GM23338 (cell line): Measurements from ENCODE around the gene ADAMTS14. TPM values are rescaled to one million over a fixed set of nuclear protein-coding genes. Genes with fewer than 3 reads are reported as not detected.

ENCODE experiments used
- ATAC-seq: fragments of 200-7000 bp; cut with Tn5 transposase; 3 replicates; pipeline ENCODE4 v1.9.1; 2020
- DNase-seq: peaks from one replicate; pipeline ENCODE4 v3.0.0-alpha.2; 2015; ENCODE audit warnings: low spot score
- H2AFZ ChIP-seq: fragments of 200-600 bp; sonication (generic); 2 replicates; pipeline ENCODE4 v1.8.0; 2016; ENCODE audit warnings: antibody characterized with exemption, mild to moderate bottlenecking, moderate library complexity
- H3F3A ChIP-seq: fragments of 200-600 bp; sonication (generic); replicated peaks from 2 replicates; pipeline ENCODE4 v1.8.0; 2017; ENCODE audit warnings: antibody characterized with exemption, mixed run types, low read depth
- H3K27ac ChIP-seq: fragments of 200-600 bp; sonication (generic); 2 replicates; pipeline ENCODE4 v1.6.1; 2016; ENCODE audit warnings: low read depth
- H3K27me3 ChIP-seq: fragments of 200-600 bp; sonication (generic); 2 replicates; pipeline ENCODE4 v1.8.0; 2016; ENCODE audit warnings: mild to moderate bottlenecking, mixed run types, moderate library complexity; ENCODE audit not compliant: insufficient read depth
- H3K36me3 ChIP-seq: fragments of 200-600 bp; sonication (generic); 2 replicates; pipeline ENCODE4 v1.8.0; 2016; ENCODE audit warnings: mild to moderate bottlenecking; ENCODE audit not compliant: insufficient read depth
- H3K4me1 ChIP-seq: fragments of 200-600 bp; sonication (generic); 2 replicates; pipeline ENCODE4 v1.8.0; 2016; ENCODE audit warnings: mild to moderate bottlenecking, moderate library complexity; ENCODE audit not compliant: insufficient read depth
- H3K4me2 ChIP-seq: fragments of 200-600 bp; sonication (generic); 2 replicates; pipeline ENCODE4 v1.7.1; 2017; ENCODE audit warnings: mixed run types
- H3K4me3 ChIP-seq: fragments of 200-600 bp; sonication (generic); 2 replicates; pipeline ENCODE4 v1.6.1; 2016; ENCODE audit warnings: mixed run types
- H3K79me2 ChIP-seq: fragments of 200-600 bp; sonication (generic); replicated peaks from 2 replicates; pipeline ENCODE4 v1.8.0; 2017; ENCODE audit warnings: mild to moderate bottlenecking; ENCODE audit not compliant: insufficient read depth
- H3K9me2 ChIP-seq: fragments of 200-600 bp; sonication (generic); 2 replicates; pipeline ENCODE4 v1.8.0; 2017; ENCODE audit not compliant: insufficient read depth
- H4K20me1 ChIP-seq: fragments of 200-600 bp; sonication (generic); replicated peaks from 2 replicates; pipeline ENCODE4 v1.8.0; 2017; ENCODE audit warnings: mild to moderate bottlenecking; ENCODE audit not compliant: insufficient read depth
- H3K27ac Mint-ChIP-seq: 2 replicates; pipeline ENCODE4 v1.8.0; 2020; ENCODE audit warnings: inconsistent platforms, mild to moderate bottlenecking, moderate library complexity, mixed read lengths
- H3K27me3 Mint-ChIP-seq: 3 replicates; pipeline ENCODE4 v1.8.0; 2022; ENCODE audit warnings: low read depth, mild to moderate bottlenecking, moderate library complexity, mixed read lengths, inconsistent platforms; ENCODE audit not compliant: insufficient read depth, poor library complexity
- H3K36me3 Mint-ChIP-seq: 3 replicates; pipeline ENCODE4 v1.8.0; 2021; ENCODE audit warnings: low read depth, mild to moderate bottlenecking, inconsistent platforms, moderate library complexity, mixed read lengths
- H3K4me1 Mint-ChIP-seq: 3 replicates; pipeline ENCODE4 v1.8.0; 2020; ENCODE audit warnings: mild to moderate bottlenecking, inconsistent platforms, mixed read lengths
- H3K4me3 Mint-ChIP-seq: 3 replicates; pipeline ENCODE4 v1.8.0; 2021; ENCODE audit warnings: moderate library complexity, mild to moderate bottlenecking, inconsistent platforms, mixed read lengths
- H3K9me3 Mint-ChIP-seq: 3 replicates; pipeline ENCODE4 v1.8.0; 2020; ENCODE audit warnings: moderate library complexity, mild to moderate bottlenecking, inconsistent platforms, mixed read lengths
- CREB1 ChIP-seq: fragments of 250-450 bp; sonication (Bioruptor Pico); IDR thresholded peaks from 2 replicates; pipeline ENCODE4 v1.5.0; 2020; ENCODE audit warnings: low read depth, mild to moderate bottlenecking, moderate library complexity
- ETS1 ChIP-seq: IDR thresholded peaks from 2 replicates; pipeline ENCODE4 v1.6.1; 2016; ENCODE audit warnings: antibody characterized with exemption
- EZH2 ChIP-seq: fragments of 200-600 bp; sonication (generic); IDR thresholded peaks from one replicate; pipeline ENCODE4 v1.8.0; 2017; ENCODE audit warnings: antibody characterized with exemption, mild to moderate bottlenecking, low read depth; ENCODE audit not compliant: unreplicated experiment
- JUNB ChIP-seq: IDR thresholded peaks from one replicate; pipeline ENCODE4 v1.6.1; 2016; ENCODE audit warnings: antibody characterized with exemption; ENCODE audit not compliant: unreplicated experiment
- POLR2AphosphoS5 ChIP-seq: IDR thresholded peaks from 2 replicates; pipeline ENCODE4 v1.6.1; 2016; ENCODE audit warnings: antibody characterized with exemption, low read depth
- ZNF114 ChIP-seq: fragments of 250-450 bp; sonication (Bioruptor Pico); IDR thresholded peaks from 2 replicates; pipeline ENCODE4 v1.5.0; 2020; ENCODE audit warnings: mild to moderate bottlenecking, moderate library complexity
- ZNF331 ChIP-seq: fragments of 250-450 bp; sonication (Bioruptor Pico); IDR thresholded peaks from 2 replicates; pipeline ENCODE4 v1.5.0; 2020; ENCODE audit warnings: low read depth, mild to moderate bottlenecking, moderate library complexity
- polyA plus RNA-seq: library from polyadenylated mRNA; unstranded; fragments of >200 nt; fragmentation: Nextera tagmentation; extraction: Ambion mirVana; gene quantifications from 2 replicates; pipeline ENCODE4 v1.2.1, GENCODE V29; 2016
- total RNA-seq: library from RNA; depleted of rRNA; stranded (reverse); fragments of >200 nt; shearing (Covaris generic); gene quantifications from 2 replicates; pipeline ENCODE4 v1.2.3, GENCODE V29; 2014
- TF ChIP-seq, protein P1 (sequence below), 2 experiments: fragments of 200-600 bp in 1 of 2; sonication (generic) in 1 of 2; conservative IDR thresholded peaks; 2 replicates each; pipeline versions ENCODE4 v1.5.1 to v1.6.1; 2016 to 2017; ENCODE audit warnings: antibody characterized with exemption in 2 of 2, low read depth in 2 of 2, mild to moderate bottlenecking in 2 of 2, moderate library complexity in 1 of 2
- TF ChIP-seq, protein P2 (sequence below): fragments of 250-450 bp; sonication (Bioruptor Pico); IDR thresholded peaks from 2 replicates; pipeline ENCODE4 v1.5.0; 2020; ENCODE audit warnings: mild to moderate bottlenecking, moderate library complexity

The ADAMTS14 gene
- total and polyA plus RNA-seq, 2 experiments from 2014 or later, result 1.9 to 2.1 TPM

- TF ChIP-seq, protein P1, sequence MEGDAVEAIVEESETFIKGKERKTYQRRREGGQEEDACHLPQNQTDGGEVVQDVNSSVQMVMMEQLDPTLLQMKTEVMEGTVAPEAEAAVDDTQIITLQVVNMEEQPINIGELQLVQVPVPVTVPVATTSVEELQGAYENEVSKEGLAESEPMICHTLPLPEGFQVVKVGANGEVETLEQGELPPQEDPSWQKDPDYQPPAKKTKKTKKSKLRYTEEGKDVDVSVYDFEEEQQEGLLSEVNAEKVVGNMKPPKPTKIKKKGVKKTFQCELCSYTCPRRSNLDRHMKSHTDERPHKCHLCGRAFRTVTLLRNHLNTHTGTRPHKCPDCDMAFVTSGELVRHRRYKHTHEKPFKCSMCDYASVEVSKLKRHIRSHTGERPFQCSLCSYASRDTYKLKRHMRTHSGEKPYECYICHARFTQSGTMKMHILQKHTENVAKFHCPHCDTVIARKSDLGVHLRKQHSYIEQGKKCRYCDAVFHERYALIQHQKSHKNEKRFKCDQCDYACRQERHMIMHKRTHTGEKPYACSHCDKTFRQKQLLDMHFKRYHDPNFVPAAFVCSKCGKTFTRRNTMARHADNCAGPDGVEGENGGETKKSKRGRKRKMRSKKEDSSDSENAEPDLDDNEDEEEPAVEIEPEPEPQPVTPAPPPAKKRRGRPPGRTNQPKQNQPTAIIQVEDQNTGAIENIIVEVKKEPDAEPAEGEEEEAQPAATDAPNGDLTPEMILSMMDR (conservative IDR thresholded peaks at IDR 0.05; ENCODE audit: low read depth in 2 of 2), result no peak
- TF ChIP-seq ZNF114 (CRISPR knock-in tag) (no peak), EZH2 (no peak), ZNF331 (CRISPR knock-in tag) (no peak), POLR2AphosphoS5 (no peak), JUNB (no peak), ETS1 (no peak), CREB1 (CRISPR knock-in tag) (no peak)
- TF ChIP-seq, protein P2, sequence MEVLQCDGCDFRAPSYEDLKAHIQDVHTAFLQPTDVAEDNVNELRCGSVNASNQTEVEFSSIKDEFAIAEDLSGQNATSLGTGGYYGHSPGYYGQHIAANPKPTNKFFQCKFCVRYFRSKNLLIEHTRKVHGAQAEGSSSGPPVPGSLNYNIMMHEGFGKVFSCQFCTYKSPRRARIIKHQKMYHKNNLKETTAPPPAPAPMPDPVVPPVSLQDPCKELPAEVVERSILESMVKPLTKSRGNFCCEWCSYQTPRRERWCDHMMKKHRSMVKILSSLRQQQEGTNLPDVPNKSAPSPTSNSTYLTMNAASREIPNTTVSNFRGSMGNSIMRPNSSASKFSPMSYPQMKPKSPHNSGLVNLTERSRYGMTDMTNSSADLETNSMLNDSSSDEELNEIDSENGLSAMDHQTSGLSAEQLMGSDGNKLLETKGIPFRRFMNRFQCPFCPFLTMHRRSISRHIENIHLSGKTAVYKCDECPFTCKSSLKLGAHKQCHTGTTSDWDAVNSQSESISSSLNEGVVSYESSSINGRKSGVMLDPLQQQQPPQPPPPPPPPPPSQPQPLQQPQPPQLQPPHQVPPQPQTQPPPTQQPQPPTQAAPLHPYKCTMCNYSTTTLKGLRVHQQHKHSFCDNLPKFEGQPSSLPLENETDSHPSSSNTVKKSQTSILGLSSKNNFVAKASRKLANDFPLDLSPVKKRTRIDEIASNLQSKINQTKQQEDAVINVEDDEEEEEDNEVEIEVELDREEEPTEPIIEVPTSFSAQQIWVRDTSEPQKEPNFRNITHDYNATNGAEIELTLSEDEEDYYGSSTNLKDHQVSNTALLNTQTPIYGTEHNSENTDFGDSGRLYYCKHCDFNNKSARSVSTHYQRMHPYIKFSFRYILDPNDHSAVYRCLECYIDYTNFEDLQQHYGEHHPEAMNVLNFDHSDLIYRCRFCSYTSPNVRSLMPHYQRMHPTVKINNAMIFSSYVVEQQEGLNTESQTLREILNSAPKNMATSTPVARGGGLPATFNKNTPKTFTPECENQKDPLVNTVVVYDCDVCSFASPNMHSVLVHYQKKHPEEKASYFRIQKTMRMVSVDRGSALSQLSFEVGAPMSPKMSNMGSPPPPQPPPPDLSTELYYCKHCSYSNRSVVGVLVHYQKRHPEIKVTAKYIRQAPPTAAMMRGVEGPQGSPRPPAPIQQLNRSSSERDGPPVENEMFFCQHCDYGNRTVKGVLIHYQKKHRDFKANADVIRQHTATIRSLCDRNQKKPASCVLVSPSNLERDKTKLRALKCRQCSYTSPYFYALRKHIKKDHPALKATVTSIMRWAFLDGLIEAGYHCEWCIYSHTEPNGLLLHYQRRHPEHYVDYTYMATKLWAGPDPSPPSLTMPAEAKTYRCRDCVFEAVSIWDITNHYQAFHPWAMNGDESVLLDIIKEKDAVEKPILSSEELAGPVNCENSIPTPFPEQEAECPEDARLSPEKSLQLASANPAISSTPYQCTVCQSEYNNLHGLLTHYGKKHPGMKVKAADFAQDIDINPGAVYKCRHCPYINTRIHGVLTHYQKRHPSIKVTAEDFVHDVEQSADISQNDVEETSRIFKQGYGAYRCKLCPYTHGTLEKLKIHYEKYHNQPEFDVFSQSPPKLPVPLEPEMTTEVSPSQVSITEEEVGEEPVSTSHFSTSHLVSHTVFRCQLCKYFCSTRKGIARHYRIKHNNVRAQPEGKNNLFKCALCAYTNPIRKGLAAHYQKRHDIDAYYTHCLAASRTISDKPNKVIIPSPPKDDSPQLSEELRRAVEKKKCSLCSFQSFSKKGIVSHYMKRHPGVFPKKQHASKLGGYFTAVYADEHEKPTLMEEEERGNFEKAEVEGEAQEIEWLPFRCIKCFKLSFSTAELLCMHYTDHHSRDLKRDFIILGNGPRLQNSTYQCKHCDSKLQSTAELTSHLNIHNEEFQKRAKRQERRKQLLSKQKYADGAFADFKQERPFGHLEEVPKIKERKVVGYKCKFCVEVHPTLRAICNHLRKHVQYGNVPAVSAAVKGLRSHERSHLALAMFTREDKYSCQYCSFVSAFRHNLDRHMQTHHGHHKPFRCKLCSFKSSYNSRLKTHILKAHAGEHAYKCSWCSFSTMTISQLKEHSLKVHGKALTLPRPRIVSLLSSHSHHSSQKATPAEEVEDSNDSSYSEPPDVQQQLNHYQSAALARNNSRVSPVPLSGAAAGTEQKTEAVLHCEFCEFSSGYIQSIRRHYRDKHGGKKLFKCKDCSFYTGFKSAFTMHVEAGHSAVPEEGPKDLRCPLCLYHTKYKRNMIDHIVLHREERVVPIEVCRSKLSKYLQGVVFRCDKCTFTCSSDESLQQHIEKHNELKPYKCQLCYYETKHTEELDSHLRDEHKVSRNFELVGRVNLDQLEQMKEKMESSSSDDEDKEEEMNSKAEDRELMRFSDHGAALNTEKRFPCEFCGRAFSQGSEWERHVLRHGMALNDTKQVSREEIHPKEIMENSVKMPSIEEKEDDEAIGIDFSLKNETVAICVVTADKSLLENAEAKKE (CRISPR knock-in tag), result no peak
- Histone ChIP-seq H4K20me1 (no peaks in the 10 kb centered on the region), H3K4me2 (no peak overlapping the region), H3K79me2 (no peaks in the 10 kb centered on the region), H3K36me3 (no peaks in the 10 kb centered on the region), H3K4me3 (no peak overlapping the region), H3F3A (no peaks in the 10 kb centered on the region), H3K27me3 (no peaks in the 10 kb centered on the region), H3K27ac (no peak overlapping the region), H3K9me2 (no peaks in the 10 kb centered on the region), H3K4me1 (no peaks in the 10 kb centered on the region), H2AFZ (no peak overlapping the region)
- Mint-ChIP-seq H3K27ac (no peak overlapping the region), H3K9me3 (peaks cover 2% of the 10 kb centered on the region; the same call in 1 of the 3 replicates), H3K36me3 (peaks cover 3% of the 10 kb centered on the region; the same call in 1 of the 3 replicates), H3K27me3 (no peaks in the 10 kb centered on the region), H3K4me3 (no peak overlapping the region), H3K4me1 (peaks cover 3% of the 10 kb centered on the region; the same call in 2 of the 3 replicates)
- no peak for ATAC-seq
- DNase-seq, result no peak
These were observed 50.6 kb downstream of the ADAMTS14 start for GRCh38 chr10:70722820-70723424.
